Mucosa of descending colon (tissue), 3 donors: ENCODE data around the gene PDE10A. TPM values are rescaled to one million over a fixed set of nuclear protein-coding genes. Genes with fewer than 3 reads are reported as not detected.

ENCODE experiments used
- ATAC-seq: fragments of 200-7000 bp; cut with Tn5 transposase; one replicate; pipeline ENCODE4 v1.9.1; 2020; ENCODE audit warnings: mild to moderate bottlenecking, moderate library complexity
- DNase-seq, 3 donors: peaks; one replicate each; pipeline ENCODE4 v3.0.0-alpha.2; 2020
- H3K36me3 ChIP-seq: fragments of 200-600 bp; one replicate; pipeline ENCODE4 v1.8.0; 2021; ENCODE audit warnings: low read depth, mild to moderate bottlenecking
- H3K4me1 ChIP-seq: fragments of 200-600 bp; one replicate; pipeline ENCODE4 v1.8.0; 2021; ENCODE audit warnings: low read depth, mild to moderate bottlenecking
- H3K4me3 ChIP-seq: fragments of 200-600 bp; one replicate; pipeline ENCODE4 v1.8.0; 2021; ENCODE audit warnings: mild to moderate bottlenecking
- H3K9me3 ChIP-seq: fragments of 200-600 bp; one replicate; pipeline ENCODE4 v1.8.0; 2021; ENCODE audit warnings: mild to moderate bottlenecking
- intact Hi-C, 2 donors: fragments of 100-400 bp; cut with DNase I in 1 of 2; cut with micrococcal nuclease in 1 of 2; formaldehyde crosslinking; loops; one replicate each; pipeline versions ENCODE4 v1.11.0 to v1.11.1; 2022; cut with DNase I, micrococcal nuclease
- total RNA-seq, 3 donors: library from RNA; stranded (reverse); fragmentation: NEBNext Ultra II Directional in 2 of 3; extraction: Animal tissue kit (Norgen Biotek cat#: 25700) in 2 of 3; gene quantifications; one replicate each; pipeline versions ENCODE4 v1.2.1 to v1.2.4, GENCODE V29; 2021 to 2023
- TF ChIP-seq, protein P1 (sequence below): fragments of 200-600 bp; IDR thresholded peaks from one replicate; pipeline ENCODE4 v1.8.0; 2022; ENCODE audit warnings: antibody characterized with exemption, mild to moderate bottlenecking
- donor health status: DM: no; HTN: no; CAD: no; lungs with moderate emphysema.
- donor health status: DM: no; HTN: no; CAD: no.
- donor health status: DM: no; HTN: yes; CAD: no.

Gene PDE10A
- total RNA-seq, 3 donors from 2014 or later, result 1.7 to 18.0 (median 1.7) TPM

DNA sequence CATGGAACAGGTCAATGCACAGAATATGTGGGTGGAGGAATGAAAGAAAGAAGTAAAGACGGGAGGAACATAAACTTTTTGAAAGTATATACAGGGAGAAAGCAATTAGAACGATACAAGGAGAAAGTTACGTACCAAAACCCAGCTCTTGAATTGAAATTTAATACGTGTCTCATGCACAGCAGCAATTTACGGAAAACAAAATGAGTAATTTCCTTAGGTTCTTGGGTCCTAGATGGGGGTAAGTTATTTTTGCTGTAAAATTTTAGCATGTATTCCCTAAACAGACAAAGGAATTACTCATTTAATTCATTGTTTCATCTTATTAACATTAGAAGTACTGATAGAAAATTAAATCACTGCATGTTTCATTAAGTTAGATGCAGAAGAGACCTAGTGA is 75.8 kb downstream of the PDE10A start:
- H3K9me3 ChIP-seq, result peaks cover 2% of the 10 kb centered on the region
- DNase-seq, result no peak
- ATAC-seq, result no peak
- H3K36me3 ChIP-seq, result no peaks in the 10 kb centered on the region
- TF ChIP-seq, protein P1, sequence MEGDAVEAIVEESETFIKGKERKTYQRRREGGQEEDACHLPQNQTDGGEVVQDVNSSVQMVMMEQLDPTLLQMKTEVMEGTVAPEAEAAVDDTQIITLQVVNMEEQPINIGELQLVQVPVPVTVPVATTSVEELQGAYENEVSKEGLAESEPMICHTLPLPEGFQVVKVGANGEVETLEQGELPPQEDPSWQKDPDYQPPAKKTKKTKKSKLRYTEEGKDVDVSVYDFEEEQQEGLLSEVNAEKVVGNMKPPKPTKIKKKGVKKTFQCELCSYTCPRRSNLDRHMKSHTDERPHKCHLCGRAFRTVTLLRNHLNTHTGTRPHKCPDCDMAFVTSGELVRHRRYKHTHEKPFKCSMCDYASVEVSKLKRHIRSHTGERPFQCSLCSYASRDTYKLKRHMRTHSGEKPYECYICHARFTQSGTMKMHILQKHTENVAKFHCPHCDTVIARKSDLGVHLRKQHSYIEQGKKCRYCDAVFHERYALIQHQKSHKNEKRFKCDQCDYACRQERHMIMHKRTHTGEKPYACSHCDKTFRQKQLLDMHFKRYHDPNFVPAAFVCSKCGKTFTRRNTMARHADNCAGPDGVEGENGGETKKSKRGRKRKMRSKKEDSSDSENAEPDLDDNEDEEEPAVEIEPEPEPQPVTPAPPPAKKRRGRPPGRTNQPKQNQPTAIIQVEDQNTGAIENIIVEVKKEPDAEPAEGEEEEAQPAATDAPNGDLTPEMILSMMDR, result no peak
- no peak overlapping the region for H3K4me3 ChIP-seq
- intact Hi-C loops, result no loop called here
- H3K4me1 ChIP-seq, result no peaks in the 10 kb centered on the region

DNA sequence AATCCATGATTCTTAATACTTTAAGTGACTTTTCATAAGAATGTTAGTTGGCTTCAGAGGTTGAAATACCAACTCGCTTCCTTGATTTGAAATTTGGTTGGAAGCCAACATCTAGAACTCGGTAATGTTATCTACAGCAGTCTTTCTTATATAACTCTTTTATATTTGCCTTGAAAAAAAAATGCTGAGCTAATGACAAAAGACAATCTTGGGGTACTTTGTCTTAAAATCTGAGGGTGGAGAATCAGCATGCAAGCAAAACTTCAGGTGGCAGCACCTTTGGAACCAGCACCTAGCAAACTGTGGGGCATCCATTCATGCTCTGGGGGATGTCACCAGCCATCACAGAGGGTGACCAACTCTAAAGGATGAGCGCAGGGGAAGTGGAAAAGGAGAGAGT is 76.3 kb downstream of the PDE10A start:
- H3K4me3 ChIP-seq, result no peak overlapping the region
- TF ChIP-seq, protein P1, result no peak
- no peaks in the 10 kb centered on the region for H3K4me1 ChIP-seq
- intact Hi-C loops, result no loop called here
- no peaks in the 10 kb centered on the region for H3K36me3 ChIP-seq
- no peak for DNase-seq
- peaks cover 2% of the 10 kb centered on the region for H3K9me3 ChIP-seq
- ATAC-seq, result no peak

DNA sequence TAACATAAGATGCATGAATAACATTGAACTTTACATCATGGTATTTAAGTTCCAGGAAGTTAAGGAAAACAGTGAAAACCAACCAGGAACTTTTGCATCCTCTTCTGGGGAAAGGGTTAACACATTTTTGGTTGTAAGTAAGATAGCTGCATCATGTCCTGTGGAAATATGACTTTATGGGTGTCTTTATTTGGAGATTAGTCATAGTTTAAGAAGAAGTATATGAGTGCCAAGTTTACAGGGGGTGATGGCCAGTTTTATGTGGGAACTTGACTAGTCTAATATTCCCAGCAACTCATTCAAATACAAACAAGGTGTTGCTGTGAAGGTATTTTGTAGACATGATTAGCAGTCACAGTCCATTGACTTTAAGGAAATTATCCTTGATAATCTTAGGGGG is 78.0 kb downstream of the PDE10A start:
- H3K4me3 ChIP-seq, result no peak overlapping the region
- H3K4me1 ChIP-seq, result no peaks in the 10 kb centered on the region
- ATAC-seq, result no peak
- H3K9me3 ChIP-seq, result no peaks in the 10 kb centered on the region
- no peak for DNase-seq
- H3K36me3 ChIP-seq, result no peaks in the 10 kb centered on the region
- intact Hi-C loops, result no loop called here
- TF ChIP-seq, protein P1, result no peak

DNA sequence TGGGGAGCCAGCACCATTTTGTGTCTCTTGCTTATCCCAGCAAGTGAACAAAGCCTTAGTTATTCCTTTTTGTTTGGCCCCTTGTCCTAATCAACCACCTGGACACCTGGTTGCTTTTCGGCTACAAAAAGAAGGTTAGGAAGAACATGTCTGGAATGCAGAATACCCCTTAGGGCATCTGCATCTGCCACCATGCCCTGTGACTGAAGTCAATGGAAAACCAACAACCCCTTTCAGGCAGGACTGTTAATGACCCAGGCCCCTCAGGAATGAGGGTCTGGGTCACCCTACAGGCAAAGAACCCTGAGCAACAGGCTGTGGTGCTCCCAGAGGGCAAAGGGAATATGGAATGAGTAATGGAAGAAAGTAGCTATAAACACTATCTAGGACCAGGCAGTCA is 78.5 kb downstream of the PDE10A start:
- TF ChIP-seq, protein P1, result no peak
- intact Hi-C loops, result no loop called here
- ATAC-seq (no peak), DNase-seq (no peak)
- Histone ChIP-seq H3K9me3 (no peaks in the 10 kb centered on the region), H3K36me3 (no peaks in the 10 kb centered on the region), H3K4me3 (no peak overlapping the region), H3K4me1 (no peaks in the 10 kb centered on the region)

DNA sequence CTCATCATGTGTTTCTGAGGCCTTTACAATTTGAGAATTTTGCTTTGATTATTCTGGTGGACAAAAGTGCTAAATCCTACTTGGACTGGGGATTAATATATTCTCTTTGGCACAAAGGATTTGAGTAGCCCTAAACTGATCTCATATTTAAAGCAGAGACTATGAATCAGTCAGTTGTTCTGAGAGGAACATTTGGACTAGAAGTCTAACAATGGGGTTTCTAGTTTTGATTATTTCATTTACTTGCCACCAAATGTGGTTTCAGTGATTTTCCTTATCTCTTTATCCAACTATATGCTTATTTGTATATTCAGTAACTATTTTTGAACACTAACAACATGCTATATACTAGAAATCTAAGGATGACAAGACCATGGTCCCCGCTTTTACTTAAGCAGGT is 81.4 kb downstream of the PDE10A start:
- no peak for DNase-seq
- intact Hi-C loops, result no loop called here
- ATAC-seq, result no peak
- H3K9me3 ChIP-seq, result no peaks in the 10 kb centered on the region
- H3K36me3 ChIP-seq, result no peaks in the 10 kb centered on the region
- H3K4me3 ChIP-seq, result no peak overlapping the region
- TF ChIP-seq, protein P1, result no peak
- no peaks in the 10 kb centered on the region for H3K4me1 ChIP-seq

DNA sequence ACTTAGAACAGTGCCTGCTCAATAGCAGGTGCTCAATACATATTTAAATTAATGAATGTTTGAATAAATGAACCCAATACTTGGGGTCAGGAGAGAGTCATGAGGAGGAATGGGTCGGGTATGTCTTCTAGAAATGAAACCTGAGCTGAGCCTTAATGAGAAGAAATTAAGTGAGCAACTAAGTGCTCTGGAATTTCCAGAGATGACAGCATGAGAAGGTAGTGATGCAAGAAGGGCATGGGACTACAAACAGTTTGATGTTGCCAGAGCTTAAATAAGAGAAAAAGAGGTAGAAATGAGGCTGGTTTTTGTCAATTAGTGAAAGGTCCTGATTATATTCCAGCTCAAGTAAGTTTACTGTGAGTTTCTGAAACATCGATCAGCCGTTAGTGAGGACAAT is 82.9 kb downstream of the PDE10A start:
- no peak for ATAC-seq
- Histone ChIP-seq H3K36me3 (no peaks in the 10 kb centered on the region), H3K4me1 (no peaks in the 10 kb centered on the region), H3K9me3 (no peaks in the 10 kb centered on the region), H3K4me3 (no peak overlapping the region)
- intact Hi-C loops, result no loop called here
- TF ChIP-seq, protein P1, result no peak
- DNase-seq, result no peak
